ENCODE results near the gene CDH4.

GRCh38 chr20:61778495-61778863 lies 526.4 kb downstream of the CDH4 start:
- TF ChIP-seq POLR2AphosphoS5 (IDR thresholded peaks at IDR 0.05; ENCODE audit: low read depth, low read length) (no peak), TAF1 (IDR thresholded peaks at IDR 0.05; ENCODE audit: borderline replicate concordance, insufficient read depth, low read length) (no peak)

Data from PFSK-1 (cell line).